HUES48 (cell line): Measurements from ENCODE around the gene SH3PXD2A.

Source experiments
- H3K27ac ChIP-seq: one replicate; pipeline ENCODE4 v1.7.0; 2013; ENCODE audit warnings: low read depth, low read length, inconsistent platforms
- H3K27me3 ChIP-seq: 2 replicates; pipeline ENCODE4 v1.6.1; 2013; ENCODE audit warnings: mild to moderate bottlenecking, low read length; ENCODE audit not compliant: control insufficient read depth, insufficient read depth
- H3K36me3 ChIP-seq: 2 replicates; pipeline ENCODE4 v1.6.1; 2013; ENCODE audit warnings: low read length; ENCODE audit not compliant: control insufficient read depth, insufficient read depth
- H3K4me1 ChIP-seq: 2 replicates; pipeline ENCODE4 v1.6.1; 2013; ENCODE audit warnings: mild to moderate bottlenecking, low read length; ENCODE audit not compliant: control insufficient read depth, insufficient read depth
- H3K4me3 ChIP-seq: 2 replicates; pipeline ENCODE4 v1.5.1; 2013; ENCODE audit warnings: mild to moderate bottlenecking, low read depth, low read length
- H3K9ac ChIP-seq: 2 replicates; pipeline ENCODE4 v1.6.1; 2013; ENCODE audit warnings: mild to moderate bottlenecking, low read depth, low read length, moderate library complexity
- H3K9me3 ChIP-seq: 2 replicates; pipeline ENCODE4 v1.6.1; 2013; ENCODE audit warnings: low read length; ENCODE audit not compliant: control insufficient read depth, insufficient read depth

SH3PXD2A gene

DNA sequence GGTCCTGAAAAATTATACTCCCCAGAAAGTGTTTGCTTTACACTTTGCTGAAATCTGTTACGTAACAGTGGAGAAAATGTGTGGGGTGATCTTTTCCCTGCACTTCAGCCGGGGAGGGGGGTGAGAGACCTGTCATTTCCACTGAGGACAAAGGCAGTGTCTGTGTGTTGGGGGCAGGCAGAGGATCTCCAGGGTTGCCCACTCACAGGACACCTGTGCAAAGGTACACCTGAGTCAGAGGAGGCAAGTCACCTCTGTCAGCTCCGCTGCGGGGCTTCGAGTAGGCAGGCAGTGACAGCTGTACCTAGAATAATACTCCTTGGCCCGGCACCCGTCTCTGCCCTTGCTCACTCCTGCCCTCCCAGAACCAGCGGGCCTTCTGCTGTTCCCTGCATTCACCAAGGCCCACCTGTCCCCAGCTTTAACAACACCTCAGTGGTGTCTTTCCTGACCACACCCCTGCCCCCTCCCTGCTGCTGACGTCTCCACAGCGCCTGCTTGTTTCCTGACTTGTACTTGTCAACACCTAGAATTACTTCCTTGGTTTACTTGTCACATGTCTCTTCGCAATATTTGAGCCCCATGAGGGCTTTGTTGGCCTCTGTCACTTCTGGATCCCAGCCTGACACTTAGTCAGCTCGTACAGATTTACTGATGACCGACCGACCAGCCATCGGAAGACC, 202.6 kb downstream of the SH3PXD2A start:
- H3K36me3 ChIP-seq = no peaks in the 10 kb centered on the region
- H3K9ac ChIP-seq = no peak overlapping the region

DNA sequence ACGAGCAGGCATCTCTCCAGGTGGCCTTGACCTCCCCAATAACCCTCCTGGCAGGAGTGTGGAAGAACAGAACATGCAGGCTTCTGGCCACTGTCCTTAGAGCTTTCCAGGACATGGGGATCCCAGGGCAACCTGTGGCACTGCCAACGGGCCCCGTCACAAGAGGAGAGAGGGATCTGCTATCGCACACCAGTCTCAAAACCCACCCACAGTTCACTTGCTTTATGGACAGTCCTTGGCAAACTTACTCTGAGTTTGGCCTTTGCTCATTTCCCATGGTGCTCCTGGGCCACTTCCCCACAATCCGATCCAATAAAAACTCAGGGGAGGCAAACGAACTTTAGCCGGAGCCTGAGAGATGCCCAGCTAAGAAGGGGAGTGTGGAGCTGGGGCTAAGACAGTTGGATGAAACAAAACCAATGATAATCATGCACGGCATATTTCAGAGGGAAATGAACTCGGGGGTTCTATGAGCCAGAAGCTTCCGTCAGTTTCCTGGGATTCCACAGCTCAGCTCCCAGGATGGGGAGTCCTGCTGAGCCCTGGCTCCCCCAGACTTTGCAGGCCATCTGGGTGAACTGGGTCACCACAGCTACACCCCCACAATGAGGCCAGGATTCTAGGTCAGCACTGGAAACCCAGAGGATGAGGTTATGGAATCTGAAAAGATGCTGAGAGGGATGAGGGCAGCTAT, 203.4 kb downstream of the SH3PXD2A start:
- Histone ChIP-seq H3K36me3 (no peaks in the 10 kb centered on the region), H3K27ac (no peak overlapping the region), H3K4me1 (peaks cover 29% of the 10 kb centered on the region), H3K4me3 (no peak overlapping the region), H3K9me3 (no peaks in the 10 kb centered on the region), H3K27me3 (no peaks in the 10 kb centered on the region), H3K9ac (no peak overlapping the region)

More for the DNA sequence above, 202.6 kb downstream of the SH3PXD2A start:
- H3K4me3 ChIP-seq = no peak overlapping the region
- H3K27ac ChIP-seq = no peak overlapping the region
- no peaks in the 10 kb centered on the region for H3K9me3 ChIP-seq
- H3K27me3 ChIP-seq = no peaks in the 10 kb centered on the region
- peaks cover 29% of the 10 kb centered on the region for H3K4me1 ChIP-seq

DNA sequence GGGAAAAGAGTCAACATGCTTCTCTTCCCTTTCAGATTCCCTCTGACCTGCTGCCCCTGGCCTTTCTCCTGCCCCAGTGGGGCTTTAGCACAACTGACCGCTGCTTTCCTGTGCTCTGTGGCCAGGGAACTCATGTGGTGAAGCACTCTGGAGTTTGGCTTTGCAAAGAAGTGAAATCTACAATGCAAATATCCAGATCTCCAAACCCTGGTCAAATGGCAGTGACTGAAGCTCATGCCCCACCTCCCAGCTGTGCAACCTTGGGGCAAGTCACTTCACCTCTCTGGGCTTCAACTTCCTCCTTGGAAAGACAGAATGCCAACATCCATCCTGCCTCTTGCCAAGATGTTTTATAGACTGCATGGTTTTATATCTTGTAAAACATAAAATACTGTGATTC, 204.0 kb downstream of the SH3PXD2A start:
- Histone ChIP-seq H3K4me1 (peaks cover 29% of the 10 kb centered on the region), H3K9ac (no peak overlapping the region), H3K27ac (peak overlapping the region; percentile 14)

DNA sequence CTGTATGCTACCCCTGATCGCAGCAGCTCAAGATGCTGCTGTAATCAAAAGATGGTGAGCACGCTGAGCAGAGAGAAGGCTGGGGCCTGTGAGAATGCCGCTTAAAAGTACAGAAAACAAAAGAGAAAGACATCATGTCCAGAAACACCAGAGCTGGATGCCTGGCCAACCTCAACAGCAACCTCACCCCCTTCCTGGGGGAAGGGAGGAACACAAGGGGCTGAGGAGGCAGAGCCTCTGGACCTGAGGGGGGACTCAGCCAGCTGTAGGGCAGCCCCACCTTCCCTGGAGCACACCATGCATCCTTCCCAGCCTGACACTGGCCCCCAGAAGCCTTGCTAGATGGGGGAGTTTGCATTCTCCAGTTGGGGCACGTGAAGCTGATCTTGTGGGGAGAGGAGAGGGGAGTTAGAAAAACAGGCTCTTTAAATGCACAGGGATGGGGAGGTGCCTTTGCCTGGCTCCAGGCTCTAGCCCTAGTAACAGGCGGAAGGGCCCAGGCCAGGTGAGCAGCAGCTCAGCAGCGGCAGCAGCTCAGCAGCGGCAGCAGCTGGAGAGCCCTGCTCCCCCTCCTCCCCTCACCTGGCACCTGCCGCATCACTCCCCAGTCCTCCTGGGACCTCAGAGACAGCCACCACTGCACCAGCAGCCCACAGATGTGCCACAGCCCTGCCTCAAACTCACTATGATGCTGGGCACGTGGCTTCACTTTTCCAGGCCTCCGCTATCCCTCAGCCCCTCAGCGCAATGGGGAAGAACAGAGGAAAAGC, 205.5 kb downstream of the SH3PXD2A start:
- Histone ChIP-seq H3K27ac (no peak overlapping the region), H3K36me3 (no peaks in the 10 kb centered on the region), H3K4me1 (peaks cover 29% of the 10 kb centered on the region), H3K4me3 (no peak overlapping the region), H3K27me3 (no peaks in the 10 kb centered on the region), H3K9me3 (no peaks in the 10 kb centered on the region), H3K9ac (no peak overlapping the region)

More for the DNA sequence above, 204.0 kb downstream of the SH3PXD2A start:
- no peak overlapping the region for H3K4me3 ChIP-seq
- no peaks in the 10 kb centered on the region for H3K27me3 ChIP-seq
- no peaks in the 10 kb centered on the region for H3K9me3 ChIP-seq
- no peaks in the 10 kb centered on the region for H3K36me3 ChIP-seq

DNA sequence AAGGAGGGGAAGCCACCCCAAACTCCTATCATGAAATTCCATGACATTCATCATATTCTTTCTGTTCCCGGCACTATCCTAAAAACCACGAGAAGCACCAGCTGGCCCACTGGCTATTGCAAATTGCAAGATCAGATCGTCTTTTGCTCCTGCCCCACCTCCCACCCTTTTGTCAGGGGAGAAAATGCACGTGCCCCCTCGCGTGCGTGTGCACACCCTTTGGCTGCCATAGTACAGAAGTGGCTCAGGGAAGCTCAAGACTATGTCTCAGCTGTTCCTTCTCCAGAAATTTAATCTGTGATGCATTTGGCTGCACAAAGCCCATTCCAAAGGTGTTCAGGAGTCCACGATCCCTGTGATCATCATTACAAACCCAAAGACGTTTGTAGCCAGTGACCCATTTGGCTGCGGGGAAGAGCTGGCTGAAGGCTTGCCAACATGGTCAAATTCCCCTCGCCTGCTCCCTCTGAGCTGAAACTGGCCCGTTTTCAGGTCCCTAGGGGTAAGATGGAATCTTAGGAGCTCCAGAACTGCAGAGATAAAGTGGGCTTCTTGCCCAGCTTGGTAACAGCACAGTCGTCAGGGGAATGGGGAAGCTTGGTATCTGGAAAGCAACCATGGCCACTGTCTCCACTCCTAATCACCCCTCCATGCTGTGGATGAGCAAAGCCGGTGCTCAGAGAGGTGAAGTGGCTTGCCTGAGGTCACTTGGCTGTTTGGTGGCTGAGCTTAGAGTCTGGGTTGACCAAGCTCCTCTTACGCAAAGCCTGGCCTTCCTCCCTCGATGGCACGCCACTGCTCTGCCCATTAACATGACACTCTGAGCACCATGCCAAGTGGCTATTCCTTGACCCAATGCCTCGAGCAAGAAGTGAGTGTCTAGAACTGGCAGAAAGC, 206.5 kb downstream of the SH3PXD2A start:
- Histone ChIP-seq H3K27ac (no peak overlapping the region), H3K9ac (no peak overlapping the region), H3K36me3 (no peaks in the 10 kb centered on the region), H3K4me3 (no peak overlapping the region), H3K4me1 (peaks cover 29% of the 10 kb centered on the region), H3K9me3 (no peaks in the 10 kb centered on the region), H3K27me3 (no peaks in the 10 kb centered on the region)

DNA sequence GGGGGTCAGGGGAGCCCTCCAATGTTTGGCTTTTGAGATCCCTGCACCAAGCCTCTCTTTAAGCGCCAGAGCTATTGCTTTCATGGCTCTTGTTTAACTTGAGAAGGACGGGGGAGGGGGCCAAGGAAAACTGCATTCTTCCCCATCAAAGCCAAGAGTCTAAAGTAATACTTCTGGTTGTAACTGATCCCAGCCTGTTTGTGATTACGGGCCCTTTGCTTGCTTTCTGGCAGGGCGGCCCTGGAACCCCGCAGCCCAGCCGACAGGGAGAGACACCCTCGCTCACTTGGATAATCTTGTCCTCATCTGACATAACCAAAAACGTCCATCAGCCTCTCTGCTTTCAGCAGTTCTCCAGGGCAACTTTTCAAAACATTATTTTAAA, 207.1 kb downstream of the SH3PXD2A start:
- H3K4me1 ChIP-seq = peaks cover 29% of the 10 kb centered on the region
- no peaks in the 10 kb centered on the region for H3K9me3 ChIP-seq
- no peak overlapping the region for H3K27ac ChIP-seq
- no peaks in the 10 kb centered on the region for H3K36me3 ChIP-seq
- H3K27me3 ChIP-seq = no peaks in the 10 kb centered on the region
- no peak overlapping the region for H3K9ac ChIP-seq
- H3K4me3 ChIP-seq = no peak overlapping the region

DNA sequence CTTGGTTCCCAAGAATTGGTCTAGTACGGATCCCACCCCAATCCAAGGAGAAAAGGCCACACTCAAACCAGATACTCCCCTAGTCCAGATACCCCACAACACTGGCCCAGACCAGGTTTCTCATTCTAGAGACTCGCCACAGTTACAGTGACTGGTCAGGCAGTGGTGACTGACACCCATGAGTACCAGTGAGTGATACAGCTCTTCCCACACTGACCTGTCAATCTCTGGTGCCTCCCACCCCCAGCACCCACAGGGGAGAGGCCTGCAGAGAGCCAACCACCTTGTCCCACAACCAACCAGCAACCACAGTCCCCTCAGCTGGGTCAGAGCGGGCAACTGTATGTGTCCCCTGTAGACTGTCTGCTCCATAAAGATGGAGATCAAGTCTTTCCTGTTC, 209.1 kb downstream of the SH3PXD2A start:
- peaks cover 24% of the 10 kb centered on the region for H3K4me1 ChIP-seq
- no peaks in the 10 kb centered on the region for H3K9me3 ChIP-seq
- no peaks in the 10 kb centered on the region for H3K27me3 ChIP-seq
- no peak overlapping the region for H3K4me3 ChIP-seq
- H3K27ac ChIP-seq = no peak overlapping the region
- no peaks in the 10 kb centered on the region for H3K36me3 ChIP-seq
- no peak overlapping the region for H3K9ac ChIP-seq

DNA sequence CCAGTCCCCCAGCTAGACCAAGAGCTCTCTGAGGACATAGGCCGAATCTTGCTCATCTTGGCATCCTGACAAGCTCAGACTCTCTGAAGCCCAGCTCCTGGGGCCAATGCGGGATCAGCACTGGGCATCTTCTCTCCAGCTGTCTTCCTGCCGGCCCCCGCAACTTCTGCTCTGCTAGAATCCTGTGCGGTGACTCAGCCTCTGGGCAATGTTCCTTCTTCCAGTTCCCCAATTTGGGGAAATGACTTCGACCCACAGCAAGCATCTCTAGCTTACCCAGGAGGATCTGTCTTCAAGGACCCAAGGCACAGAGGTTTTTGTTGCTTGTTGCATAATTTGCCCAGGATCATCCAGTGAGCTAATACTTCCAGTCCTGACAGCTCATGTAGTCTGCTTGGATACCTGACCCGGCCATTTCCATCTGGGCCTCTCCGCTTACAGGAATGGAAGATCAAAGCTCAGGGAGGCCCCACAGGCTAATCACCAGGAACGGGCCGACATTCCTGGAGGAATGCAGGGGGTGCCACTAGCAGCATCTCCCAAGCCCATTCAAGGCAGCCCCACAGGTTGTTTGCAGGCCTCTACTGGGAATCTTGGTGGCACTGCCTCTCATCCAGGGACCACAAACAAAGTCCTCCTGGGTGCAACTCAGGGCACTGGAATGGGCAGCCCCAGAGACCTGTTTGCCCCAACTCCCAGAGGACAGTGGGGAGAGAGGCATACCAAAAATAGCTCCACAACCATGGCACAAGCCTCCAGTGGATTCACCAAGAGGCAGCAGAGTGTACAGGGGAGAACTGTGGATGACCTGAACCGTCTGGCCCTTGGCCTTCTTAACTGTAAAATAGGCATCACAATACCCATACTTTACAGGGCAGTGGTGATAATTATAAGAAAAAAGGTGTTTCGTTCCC, 210.0 kb downstream of the SH3PXD2A start:
- no peak overlapping the region for H3K27ac ChIP-seq
- no peak overlapping the region for H3K9ac ChIP-seq
- H3K4me1 ChIP-seq = peaks cover 15% of the 10 kb centered on the region
- no peaks in the 10 kb centered on the region for H3K36me3 ChIP-seq
- no peaks in the 10 kb centered on the region for H3K9me3 ChIP-seq
- no peaks in the 10 kb centered on the region for H3K27me3 ChIP-seq
- no peak overlapping the region for H3K4me3 ChIP-seq

DNA sequence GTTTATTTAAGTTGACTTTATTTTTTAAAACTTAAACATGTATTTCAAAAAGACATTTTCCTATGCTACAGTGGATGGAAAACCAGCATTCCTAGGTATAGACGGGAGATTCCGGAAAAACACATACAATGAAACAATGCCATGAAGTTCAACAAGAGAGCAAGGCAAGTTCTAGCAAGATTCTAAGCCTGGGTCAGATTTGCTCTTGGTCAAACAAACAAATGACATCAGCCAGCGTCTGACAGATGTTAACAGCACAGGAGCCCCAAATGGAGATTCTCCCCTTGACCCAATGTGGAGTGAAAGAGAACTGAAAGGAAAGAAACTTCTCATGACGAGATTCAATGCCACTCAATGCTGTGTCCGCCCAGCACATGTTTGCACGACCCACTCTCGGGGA, 212.0 kb downstream of the SH3PXD2A start:
- H3K4me3 ChIP-seq = no peak overlapping the region
- no peaks in the 10 kb centered on the region for H3K27me3 ChIP-seq
- no peaks in the 10 kb centered on the region for H3K36me3 ChIP-seq
- H3K4me1 ChIP-seq = peaks cover 13% of the 10 kb centered on the region
- H3K27ac ChIP-seq = no peak overlapping the region
- no peak overlapping the region for H3K9ac ChIP-seq
- H3K9me3 ChIP-seq = no peaks in the 10 kb centered on the region

DNA sequence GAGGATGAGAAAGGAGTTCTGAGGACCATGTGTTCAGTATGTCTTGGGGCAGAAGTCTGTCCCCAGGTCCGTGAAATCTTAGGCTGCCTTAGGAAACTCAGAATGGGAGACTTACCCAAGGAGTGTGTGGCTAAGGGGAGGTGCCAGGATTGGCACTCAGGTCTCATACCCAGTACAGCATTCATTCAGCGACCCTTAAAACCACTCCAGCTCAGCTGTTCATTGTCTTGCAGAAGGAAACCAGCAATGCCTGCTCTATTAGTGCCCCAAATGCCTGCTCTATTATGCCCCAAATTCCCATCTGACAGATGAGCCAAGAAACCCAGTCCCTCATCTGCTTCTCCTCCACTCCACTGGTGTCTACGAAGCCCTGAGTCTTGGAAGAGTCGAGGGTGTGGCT, 214.1 kb downstream of the SH3PXD2A start:
- H3K9me3 ChIP-seq = no peaks in the 10 kb centered on the region
- H3K4me1 ChIP-seq = peaks cover 27% of the 10 kb centered on the region
- H3K27ac ChIP-seq = no peak overlapping the region
- H3K4me3 ChIP-seq = no peak overlapping the region
- H3K36me3 ChIP-seq = no peaks in the 10 kb centered on the region
- H3K9ac ChIP-seq = no peak overlapping the region
- no peaks in the 10 kb centered on the region for H3K27me3 ChIP-seq
